SU-DHL-6 (cell line): ENCODE data around the gene ZC3H12C.

Experiments used
- CTCF ChIP-seq: fragments of 200-600 bp; sonication (generic); IDR thresholded peaks from one replicate; pipeline ENCODE4 v1.5.1; 2017; ENCODE audit warnings: antibody characterized with exemption, mild to moderate bottlenecking, low read length, moderate library complexity; ENCODE audit not compliant: insufficient read depth, poor library complexity, severe bottlenecking
- EZH2phosphoT487 ChIP-seq: fragments of 200-600 bp; sonication (generic), shearing (Covaris generic); conservative IDR thresholded peaks from 2 replicates; pipeline ENCODE4 v1.6.1; 2018; ENCODE audit warnings: mild to moderate bottlenecking, antibody characterized with exemption, low read length, moderate library complexity, mixed read lengths

- TF ChIP-seq EZH2phosphoT487 (no peak), CTCF (no peak)
Observed at GRCh38 chr11:110049501-110050200, 43.5 kb upstream of the ZC3H12C start.
